AG04449 (cell line): ENCODE measurements around the gene PGBD1.
A peak's percentile ranks its signal among the peaks of the same experiment; 100 is the strongest.

Source experiments
- CTCF ChIA-PET: fragments of 350-600 bp; formaldehyde crosslinking; extraction: SDS; loops from one replicate; lab custom pipeline; 2021; ENCODE audit warnings: antibody characterized with exemption; lab: Yijun Ruan, JAX
- POLR2A ChIA-PET: fragments of 400-600, 350-600 bp; formaldehyde crosslinking; extraction: SDS; loops from one replicate; lab custom pipeline; 2020; ENCODE audit warnings: antibody characterized with exemption, inconsistent platforms; lab: Yijun Ruan, JAX
- DNase-seq: peaks from one replicate; pipeline ENCODE4 v3.0.0-alpha.2; 2010; ENCODE audit warnings: low read depth, low spot score
- H3K4me3 ChIP-seq: 2 replicates; pipeline ENCODE4 v1.5.1; 2011; ENCODE audit warnings: low read depth, mild to moderate bottlenecking, control low read depth, low read length
- TF ChIP-seq, protein P1 (sequence below): IDR thresholded peaks from one replicate; pipeline ENCODE4 v1.5.1; 2011; ENCODE audit warnings: mild to moderate bottlenecking, moderate library complexity, low read length, control low read depth, inconsistent platforms; ENCODE audit not compliant: insufficient read depth; ENCODE audit errors: missing control alignments

PGBD1 gene

GRCh38 chr6:28281288-28282064 lies at the start of gene PGBD1:
PGBD1 (plus strand) TSS chr6:28281572; CDS start chr6:28283814, 2,242 bp downstream.
- DNase-seq, result peak; percentile 9
- peak within 1 kb of the TSS; percentile 71 for H3K4me3 ChIP-seq
- TF ChIP-seq, protein P1, sequence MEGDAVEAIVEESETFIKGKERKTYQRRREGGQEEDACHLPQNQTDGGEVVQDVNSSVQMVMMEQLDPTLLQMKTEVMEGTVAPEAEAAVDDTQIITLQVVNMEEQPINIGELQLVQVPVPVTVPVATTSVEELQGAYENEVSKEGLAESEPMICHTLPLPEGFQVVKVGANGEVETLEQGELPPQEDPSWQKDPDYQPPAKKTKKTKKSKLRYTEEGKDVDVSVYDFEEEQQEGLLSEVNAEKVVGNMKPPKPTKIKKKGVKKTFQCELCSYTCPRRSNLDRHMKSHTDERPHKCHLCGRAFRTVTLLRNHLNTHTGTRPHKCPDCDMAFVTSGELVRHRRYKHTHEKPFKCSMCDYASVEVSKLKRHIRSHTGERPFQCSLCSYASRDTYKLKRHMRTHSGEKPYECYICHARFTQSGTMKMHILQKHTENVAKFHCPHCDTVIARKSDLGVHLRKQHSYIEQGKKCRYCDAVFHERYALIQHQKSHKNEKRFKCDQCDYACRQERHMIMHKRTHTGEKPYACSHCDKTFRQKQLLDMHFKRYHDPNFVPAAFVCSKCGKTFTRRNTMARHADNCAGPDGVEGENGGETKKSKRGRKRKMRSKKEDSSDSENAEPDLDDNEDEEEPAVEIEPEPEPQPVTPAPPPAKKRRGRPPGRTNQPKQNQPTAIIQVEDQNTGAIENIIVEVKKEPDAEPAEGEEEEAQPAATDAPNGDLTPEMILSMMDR, result no peak
- CTCF ChIA-PET, result interaction anchor here (0.9 to 1.6 kb wide), 4 partner anchors 9 to 14 kb away, joined by 3 to 4 read pairs (median 3); no protein-coding TSS in a partner anchor
- POLR2A ChIA-PET, result interaction anchor here (0.6 to 1.8 kb wide), 6 partner anchors 12 to 157 kb away, joined by 3 to 11 read pairs (median 4); partner anchors contain the start of genes ZKSCAN4, ZSCAN16 and ZSCAN26

- H3K4me3 ChIP-seq, result no peak overlapping the region
- CTCF ChIA-PET, result interaction anchor here (1.9 kb wide), 1 partner anchor 20 kb away, joined by 4 read pairs; no protein-coding TSS in a partner anchor
- POLR2A ChIA-PET, result no interaction called here
- DNase-seq, result no peak
- TF ChIP-seq, protein P1, result no peak
These were observed 48.6 kb upstream of the PGBD1 start for GRCh38 chr6:28232785-28233184.

DNA sequence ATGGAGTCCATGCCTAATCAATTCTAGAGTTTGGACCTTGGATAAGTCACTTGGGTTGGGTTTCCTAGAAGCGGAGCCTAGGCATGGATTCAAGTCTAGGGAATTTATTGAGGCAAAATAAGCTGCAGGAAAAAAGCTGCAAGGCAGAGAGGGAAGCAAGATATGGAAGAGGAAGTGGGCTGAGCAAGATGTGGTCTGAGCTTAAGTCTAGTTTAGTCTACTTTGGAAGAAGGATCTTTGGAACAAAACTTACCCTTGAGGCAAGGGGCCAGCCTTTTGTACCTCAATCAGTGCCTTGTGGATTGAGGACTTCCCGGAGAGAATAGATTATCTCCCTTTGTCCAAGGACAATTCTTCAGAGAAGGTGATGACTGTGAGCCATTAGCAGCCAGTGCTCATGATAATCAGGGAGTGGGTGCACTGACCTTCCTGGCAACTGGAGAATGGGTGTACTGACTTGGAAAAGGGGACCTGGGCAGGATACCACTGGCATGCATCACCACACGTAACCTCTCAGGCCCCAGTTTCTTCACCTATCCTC lies 45.4 kb upstream of the PGBD1 start:
- DNase-seq, result no peak
- TF ChIP-seq, protein P1, result no peak
- ChIA-PET POLR2A (no interaction called here), CTCF (no interaction called here)
- H3K4me3 ChIP-seq, result no peak overlapping the region

DNA sequence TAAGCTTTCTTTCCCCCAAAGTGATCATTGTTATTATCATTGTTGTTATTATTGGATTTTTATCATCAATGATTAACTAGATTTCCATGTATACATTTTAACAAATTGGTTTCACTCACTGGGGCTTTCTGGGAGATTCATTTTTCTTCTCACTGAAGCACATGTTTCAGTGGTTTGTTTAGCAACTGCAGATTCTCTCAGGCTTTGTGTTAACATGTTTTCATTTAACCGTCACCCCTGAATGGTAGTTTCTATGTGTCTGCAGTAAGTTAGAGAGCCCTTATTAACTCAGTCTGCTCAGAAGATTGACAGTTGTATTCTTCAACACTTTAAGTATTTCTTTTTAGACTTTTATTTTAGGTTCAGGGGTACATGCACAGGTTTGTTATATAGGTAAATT lies 41.7 kb upstream of the PGBD1 start:
- POLR2A ChIA-PET, result no interaction called here

DNA sequence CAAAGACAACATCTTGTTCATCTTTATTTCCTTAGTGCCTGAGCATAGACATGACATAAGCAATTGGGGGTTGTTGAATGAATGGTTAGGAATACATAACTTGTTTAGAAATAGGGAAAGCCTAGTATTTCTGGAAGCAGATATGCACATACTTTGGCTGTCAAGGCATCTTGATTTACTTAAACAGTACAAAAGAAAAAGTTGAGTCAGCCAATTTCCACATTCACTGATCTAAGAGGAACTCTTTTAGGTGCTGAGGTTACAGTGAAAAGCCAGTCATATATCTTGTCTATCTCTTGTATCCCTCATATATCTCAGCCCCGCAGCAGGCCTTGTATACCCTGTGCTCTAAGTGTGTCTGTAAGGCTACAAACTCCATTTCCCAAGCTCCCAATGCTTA lies 40.9 kb upstream of the PGBD1 start:
- POLR2A ChIA-PET, result no interaction called here
- H3K4me3 ChIP-seq, result no peak overlapping the region
- TF ChIP-seq, protein P1, result no peak
- DNase-seq, result no peak
- CTCF ChIA-PET, result interaction anchor here (1.5 kb wide), 1 partner anchor 115 kb away, joined by 3 read pairs; no protein-coding TSS in a partner anchor

More for the DNA sequence above, 41.7 kb upstream of the PGBD1 start:
- CTCF ChIA-PET, result interaction anchor here (1.5 kb wide), 1 partner anchor 116 kb away, joined by 3 read pairs; no protein-coding TSS in a partner anchor
- TF ChIP-seq, protein P1, result no peak
- DNase-seq, result no peak
- no peak overlapping the region for H3K4me3 ChIP-seq

DNA sequence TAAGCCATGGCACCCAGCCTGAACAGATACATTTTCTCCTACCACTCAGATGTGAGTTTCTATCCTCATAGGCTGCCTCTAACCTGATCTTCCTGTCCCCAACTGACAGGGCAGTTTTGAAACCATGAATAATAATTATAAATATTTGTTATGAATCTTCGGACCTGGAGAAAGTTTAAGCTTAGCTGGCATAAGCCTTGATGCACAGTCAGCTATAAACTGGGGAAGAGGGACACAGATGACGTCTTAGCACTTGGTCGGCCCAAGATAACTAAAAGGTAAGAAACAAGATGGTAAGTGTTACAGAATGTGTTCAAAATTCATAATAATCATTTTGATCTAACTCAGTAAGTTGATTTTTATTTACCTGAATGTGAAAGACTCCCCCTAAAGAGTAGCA lies 37.4 kb upstream of the PGBD1 start:
- CTCF ChIA-PET, result interaction anchor here (0.7 kb wide), 1 partner anchor 772 kb away, joined by 3 read pairs; no protein-coding TSS in a partner anchor
- no peak for DNase-seq
- H3K4me3 ChIP-seq, result no peak overlapping the region
- TF ChIP-seq, protein P1, result no peak
- POLR2A ChIA-PET, result no interaction called here
